Activated naive CD8-positive, alpha-beta T cell (primary cell): Measurements from ENCODE around the gene CPNE5.

Source experiments
- H3K27ac Mint-ChIP-seq: one replicate; pipeline ENCODE4 v1.8.0; 2021; ENCODE audit warnings: mixed read lengths
- H3K27me3 Mint-ChIP-seq: one replicate; pipeline ENCODE4 v1.8.0; 2021; ENCODE audit warnings: mixed read lengths
- H3K36me3 Mint-ChIP-seq: one replicate; pipeline ENCODE4 v1.8.0; 2021; ENCODE audit warnings: mixed read lengths
- H3K4me1 Mint-ChIP-seq: one replicate; pipeline ENCODE4 v1.8.0; 2021; ENCODE audit warnings: low read depth, mixed read lengths
- H3K4me3 Mint-ChIP-seq: one replicate; pipeline ENCODE4 v1.8.0; 2021; ENCODE audit warnings: mild to moderate bottlenecking, mixed read lengths
- H3K9me3 Mint-ChIP-seq: one replicate; pipeline ENCODE4 v1.8.0; 2021; ENCODE audit warnings: low read depth, mixed read lengths

The CPNE5 gene

DNA sequence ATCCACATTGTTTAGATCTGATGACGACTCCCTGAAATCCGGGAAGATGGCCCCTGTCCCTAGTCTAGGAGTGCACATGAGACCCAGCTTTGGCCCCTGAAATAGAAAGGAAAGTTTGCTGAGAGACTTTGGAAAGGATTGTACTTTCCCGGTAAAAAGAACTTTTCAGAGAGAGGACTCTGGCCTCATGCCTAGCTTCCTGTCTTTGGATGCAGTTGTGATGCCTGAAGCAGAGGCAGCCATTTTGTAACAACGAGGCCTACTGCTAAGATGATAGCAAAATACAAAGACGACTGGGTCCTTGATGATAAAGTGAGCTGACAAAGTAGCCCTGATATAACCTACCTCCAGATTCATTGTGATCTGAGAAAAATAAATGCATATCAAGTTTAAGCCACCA, 6.9 kb downstream of the CPNE5 start:
- no peak overlapping the region for H3K27ac Mint-ChIP-seq
- no peaks in the 10 kb centered on the region for H3K36me3 Mint-ChIP-seq

DNA sequence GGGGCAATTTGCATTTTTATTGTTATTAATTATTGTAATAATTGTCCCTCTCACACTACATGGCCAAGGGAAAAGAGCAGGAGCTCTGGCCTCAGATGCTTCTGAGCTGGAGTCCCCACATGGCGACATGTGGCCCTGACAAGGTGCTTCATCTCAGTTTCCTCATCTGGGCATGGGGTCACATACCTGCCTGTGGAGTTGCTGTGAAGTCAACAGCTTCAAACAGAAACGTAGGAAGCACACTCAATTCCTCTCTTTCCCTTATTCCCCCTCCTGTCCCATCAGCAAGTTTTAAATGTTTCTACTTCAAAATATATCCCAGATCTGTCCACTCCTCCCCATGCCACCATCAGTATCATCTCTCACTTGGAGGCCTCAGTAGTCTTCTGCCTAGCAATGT, 8.7 kb downstream of the CPNE5 start:
- H3K27ac Mint-ChIP-seq: no peak overlapping the region
- peaks cover 4% of the 10 kb centered on the region for H3K4me1 Mint-ChIP-seq
- no peaks in the 10 kb centered on the region for H3K9me3 Mint-ChIP-seq
- no peak overlapping the region for H3K4me3 Mint-ChIP-seq
- H3K36me3 Mint-ChIP-seq: no peaks in the 10 kb centered on the region
- no peaks in the 10 kb centered on the region for H3K27me3 Mint-ChIP-seq

More for the DNA sequence above, 6.9 kb downstream of the CPNE5 start:
- H3K27me3 Mint-ChIP-seq: peaks cover under 1% of the 10 kb centered on the region
- H3K4me3 Mint-ChIP-seq: no peak overlapping the region
- H3K9me3 Mint-ChIP-seq: no peaks in the 10 kb centered on the region
- H3K4me1 Mint-ChIP-seq: peaks cover 4% of the 10 kb centered on the region

DNA sequence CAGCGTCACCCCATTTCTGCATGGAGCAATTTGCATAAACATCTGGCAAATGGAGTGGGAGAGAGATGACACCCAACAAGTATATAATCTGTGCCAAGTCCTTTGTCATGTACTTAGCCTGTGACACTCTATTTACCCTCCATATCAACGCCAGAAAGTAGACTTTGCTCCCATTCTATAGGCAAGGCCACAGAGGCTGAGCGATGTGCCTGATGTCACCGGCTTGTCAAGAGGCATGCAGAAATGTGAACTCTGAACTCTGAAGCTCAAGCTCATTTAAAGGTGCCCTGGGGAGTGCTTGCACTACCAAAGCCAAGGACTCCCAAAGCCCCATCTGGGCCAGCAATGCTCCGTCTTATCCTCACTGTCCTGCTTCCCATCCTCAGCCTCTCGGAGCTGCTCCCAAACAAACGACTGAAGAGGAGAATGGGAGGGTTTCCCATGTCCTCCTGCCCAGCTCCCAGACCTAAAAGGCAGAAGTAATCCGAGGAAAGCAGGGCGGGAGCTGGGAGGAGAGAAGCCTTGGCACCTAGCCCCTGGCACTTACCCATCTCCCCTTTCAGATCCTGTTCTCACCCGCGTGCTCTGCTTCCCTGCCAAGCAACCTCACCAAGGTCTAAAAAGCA, 9.2 kb downstream of the CPNE5 start:
- H3K9me3 Mint-ChIP-seq: no peaks in the 10 kb centered on the region
- H3K4me3 Mint-ChIP-seq: no peak overlapping the region
- no peaks in the 10 kb centered on the region for H3K36me3 Mint-ChIP-seq

DNA sequence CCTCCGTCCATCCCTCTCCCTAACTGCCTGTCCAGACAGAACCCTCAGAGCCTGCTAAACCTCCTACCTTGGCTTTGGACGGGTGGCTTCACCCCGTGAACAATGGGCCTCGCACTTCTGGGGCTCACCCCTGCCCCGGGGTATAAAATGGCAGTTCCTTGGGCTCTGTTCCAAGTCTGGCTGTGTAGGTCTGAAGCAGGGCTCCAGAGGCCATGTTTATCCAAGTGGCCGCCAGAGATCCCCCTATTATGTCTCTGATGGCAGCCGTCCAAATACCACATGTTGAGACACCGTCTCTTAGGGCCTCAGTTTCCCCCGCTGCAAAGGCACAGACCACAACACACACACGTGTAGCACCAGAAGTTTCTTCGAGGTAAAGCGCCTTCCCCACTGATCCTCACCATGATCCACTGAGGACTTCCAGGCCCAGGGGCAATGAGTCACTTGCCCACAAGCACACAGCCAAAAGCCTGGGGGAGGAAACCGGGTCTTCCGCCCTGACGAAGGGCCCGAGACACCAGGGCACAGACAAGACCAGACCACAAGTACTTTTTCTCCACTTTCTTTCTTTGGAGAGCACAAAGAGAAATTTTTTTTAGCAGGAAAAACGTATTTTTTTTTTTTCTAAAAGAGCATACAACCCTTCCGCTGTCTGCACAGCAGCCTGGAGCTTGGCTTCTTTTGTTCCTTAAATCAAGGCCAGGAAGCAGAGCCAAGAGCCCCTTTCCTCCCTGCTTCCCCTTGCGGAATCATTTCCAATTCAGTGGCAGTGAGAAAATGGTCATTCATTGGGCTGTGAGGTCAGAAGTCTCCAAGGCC, 11.8 kb downstream of the CPNE5 start:
- H3K27ac Mint-ChIP-seq: no peak overlapping the region
- no peaks in the 10 kb centered on the region for H3K36me3 Mint-ChIP-seq
- no peaks in the 10 kb centered on the region for H3K27me3 Mint-ChIP-seq
- peaks cover 4% of the 10 kb centered on the region for H3K4me1 Mint-ChIP-seq
- H3K9me3 Mint-ChIP-seq: no peaks in the 10 kb centered on the region
- H3K4me3 Mint-ChIP-seq: no peak overlapping the region

More for the DNA sequence above, 9.2 kb downstream of the CPNE5 start:
- no peaks in the 10 kb centered on the region for H3K27me3 Mint-ChIP-seq
- peaks cover 4% of the 10 kb centered on the region for H3K4me1 Mint-ChIP-seq
- H3K27ac Mint-ChIP-seq: no peak overlapping the region

DNA sequence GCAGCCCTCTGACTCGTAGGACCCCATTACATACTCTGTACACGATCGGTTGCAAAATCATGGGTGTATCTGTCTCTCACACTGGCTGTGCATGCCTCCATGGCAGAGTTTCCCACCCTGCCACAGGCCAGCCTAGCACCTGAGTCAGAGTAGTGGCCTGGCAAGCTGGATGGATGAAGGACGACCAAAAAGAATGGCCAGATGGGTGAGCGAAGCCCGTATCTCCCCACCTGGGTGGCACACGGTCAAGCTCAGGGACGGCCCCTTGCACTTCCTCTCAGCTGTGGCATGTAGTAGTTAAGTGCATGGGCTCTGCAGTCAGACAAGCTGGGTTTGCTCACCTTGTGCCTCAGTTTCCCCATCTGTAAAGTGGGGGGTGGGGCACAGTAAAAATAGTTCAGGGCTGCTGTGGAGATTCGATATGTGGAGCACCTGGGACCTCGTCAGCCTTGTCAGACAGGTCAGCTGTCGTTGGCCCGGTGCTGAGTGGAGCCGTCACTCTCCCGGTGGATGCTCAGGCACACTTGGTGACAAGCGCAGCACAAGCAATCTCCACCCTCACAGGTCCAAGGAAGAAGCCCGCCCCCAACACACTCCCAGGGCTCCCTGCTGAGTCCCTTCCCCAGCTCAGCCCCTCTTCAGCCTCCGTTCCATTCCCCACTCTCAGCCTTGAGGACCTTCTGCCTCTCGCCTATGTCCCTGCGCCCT, 12.6 kb downstream of the CPNE5 start:
- H3K9me3 Mint-ChIP-seq: no peaks in the 10 kb centered on the region
- no peak overlapping the region for H3K4me3 Mint-ChIP-seq
- H3K27me3 Mint-ChIP-seq: no peaks in the 10 kb centered on the region
- no peaks in the 10 kb centered on the region for H3K36me3 Mint-ChIP-seq
- H3K27ac Mint-ChIP-seq: no peak overlapping the region
- peaks cover 4% of the 10 kb centered on the region for H3K4me1 Mint-ChIP-seq

DNA sequence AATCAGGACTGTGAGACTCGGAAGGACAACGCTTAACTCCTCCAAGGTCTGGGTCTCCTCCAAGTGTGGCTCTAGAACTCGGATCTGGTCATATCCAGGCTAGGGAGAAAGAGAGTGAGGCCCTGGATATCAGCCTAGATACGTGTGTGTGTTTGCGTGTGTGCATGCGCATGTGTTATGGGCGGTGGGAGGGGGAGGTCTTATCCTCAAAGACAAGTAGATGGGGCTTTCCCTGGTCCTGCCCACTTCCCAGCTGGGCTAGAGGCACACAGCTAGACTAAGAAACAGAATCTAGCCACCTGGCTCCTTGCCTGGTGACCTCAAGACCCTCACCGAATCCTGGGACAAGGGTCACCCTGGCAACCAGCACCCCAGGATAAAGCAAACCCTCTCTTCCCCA, 13.2 kb downstream of the CPNE5 start:
- Mint-ChIP-seq H3K27ac (no peak overlapping the region), H3K27me3 (no peaks in the 10 kb centered on the region), H3K36me3 (no peaks in the 10 kb centered on the region), H3K4me3 (no peak overlapping the region), H3K4me1 (peaks cover 4% of the 10 kb centered on the region), H3K9me3 (no peaks in the 10 kb centered on the region)

DNA sequence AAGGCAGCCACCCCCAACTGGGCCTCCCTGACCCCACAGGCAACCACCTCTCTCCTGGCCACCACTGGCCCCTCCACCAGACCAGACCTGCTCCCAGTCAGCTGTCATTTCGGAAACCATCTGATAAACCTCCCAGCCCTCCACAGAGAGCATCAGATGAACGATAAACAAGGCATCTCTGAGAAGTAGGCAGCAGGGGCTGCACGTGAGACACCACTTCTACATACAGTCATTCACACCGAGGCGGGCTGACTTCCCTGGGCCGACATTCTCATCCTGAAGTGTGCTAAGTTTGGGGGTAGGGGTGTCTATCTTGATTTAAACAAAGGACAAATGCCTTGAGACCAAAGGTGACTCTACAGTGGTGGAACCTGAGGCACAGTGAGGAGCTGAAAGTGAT, 13.8 kb downstream of the CPNE5 start:
- H3K4me1 Mint-ChIP-seq: peaks cover 4% of the 10 kb centered on the region
- H3K36me3 Mint-ChIP-seq: no peaks in the 10 kb centered on the region
- H3K9me3 Mint-ChIP-seq: no peaks in the 10 kb centered on the region
- H3K27ac Mint-ChIP-seq: no peak overlapping the region
- no peak overlapping the region for H3K4me3 Mint-ChIP-seq
- H3K27me3 Mint-ChIP-seq: no peaks in the 10 kb centered on the region

DNA sequence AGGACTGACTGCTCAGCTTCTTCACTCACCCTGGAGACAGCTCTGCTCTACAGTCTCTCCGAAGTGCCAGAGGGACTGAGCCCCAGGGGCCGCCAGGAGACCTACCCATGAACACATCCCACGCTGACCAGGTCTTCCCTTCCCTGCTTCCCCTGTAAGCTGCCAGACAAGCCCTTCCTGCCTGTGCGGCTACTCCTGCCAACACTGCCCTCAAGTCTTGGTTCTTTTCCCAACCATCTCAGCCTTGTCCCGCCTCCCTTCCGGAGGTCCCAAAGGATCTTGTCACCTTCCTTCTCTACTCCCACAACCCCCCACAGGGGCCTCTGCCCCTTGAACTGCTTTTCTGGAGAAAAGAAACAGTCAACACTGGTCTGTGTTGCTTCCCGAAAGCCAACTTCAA, 15.0 kb downstream of the CPNE5 start:
- Mint-ChIP-seq H3K27ac (no peak overlapping the region), H3K36me3 (no peaks in the 10 kb centered on the region), H3K27me3 (no peaks in the 10 kb centered on the region), H3K4me3 (no peak overlapping the region), H3K4me1 (peaks cover 4% of the 10 kb centered on the region), H3K9me3 (no peaks in the 10 kb centered on the region)

DNA sequence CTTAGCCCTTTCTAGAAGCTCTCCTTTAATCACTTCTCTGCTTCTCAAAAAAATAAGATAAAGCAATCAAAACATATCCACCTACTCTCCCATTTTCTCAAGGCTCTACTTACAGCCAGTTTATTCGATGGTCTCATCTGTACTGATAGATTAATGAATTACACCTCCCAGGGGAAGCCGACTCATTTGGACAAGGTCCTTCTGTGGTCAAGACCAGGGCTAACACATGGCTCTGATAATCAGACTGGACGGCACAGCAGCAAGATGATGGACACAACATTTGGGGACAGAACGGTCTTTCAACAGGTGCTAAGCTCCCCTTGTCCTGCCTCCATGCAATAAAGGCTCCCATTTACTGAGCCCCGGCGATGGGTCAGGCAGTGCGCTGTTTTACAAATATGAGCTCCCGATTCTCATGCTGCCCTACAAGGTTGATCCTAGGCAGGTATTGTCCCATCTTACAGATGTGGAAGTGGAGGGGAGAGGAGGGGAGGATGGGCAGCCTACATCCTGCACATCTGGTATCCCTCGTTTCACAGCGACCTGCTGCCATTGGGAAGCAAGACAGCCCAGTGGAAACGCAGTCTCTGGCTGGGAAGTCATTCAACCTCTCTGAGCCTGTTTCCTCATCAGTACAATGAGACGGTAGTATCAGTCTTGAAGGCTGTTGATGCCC, 15.7 kb downstream of the CPNE5 start:
- no peak overlapping the region for H3K4me3 Mint-ChIP-seq
- no peaks in the 10 kb centered on the region for H3K36me3 Mint-ChIP-seq
- H3K9me3 Mint-ChIP-seq: no peaks in the 10 kb centered on the region
- H3K27ac Mint-ChIP-seq: no peak overlapping the region
- H3K4me1 Mint-ChIP-seq: peaks cover 4% of the 10 kb centered on the region
- no peaks in the 10 kb centered on the region for H3K27me3 Mint-ChIP-seq

DNA sequence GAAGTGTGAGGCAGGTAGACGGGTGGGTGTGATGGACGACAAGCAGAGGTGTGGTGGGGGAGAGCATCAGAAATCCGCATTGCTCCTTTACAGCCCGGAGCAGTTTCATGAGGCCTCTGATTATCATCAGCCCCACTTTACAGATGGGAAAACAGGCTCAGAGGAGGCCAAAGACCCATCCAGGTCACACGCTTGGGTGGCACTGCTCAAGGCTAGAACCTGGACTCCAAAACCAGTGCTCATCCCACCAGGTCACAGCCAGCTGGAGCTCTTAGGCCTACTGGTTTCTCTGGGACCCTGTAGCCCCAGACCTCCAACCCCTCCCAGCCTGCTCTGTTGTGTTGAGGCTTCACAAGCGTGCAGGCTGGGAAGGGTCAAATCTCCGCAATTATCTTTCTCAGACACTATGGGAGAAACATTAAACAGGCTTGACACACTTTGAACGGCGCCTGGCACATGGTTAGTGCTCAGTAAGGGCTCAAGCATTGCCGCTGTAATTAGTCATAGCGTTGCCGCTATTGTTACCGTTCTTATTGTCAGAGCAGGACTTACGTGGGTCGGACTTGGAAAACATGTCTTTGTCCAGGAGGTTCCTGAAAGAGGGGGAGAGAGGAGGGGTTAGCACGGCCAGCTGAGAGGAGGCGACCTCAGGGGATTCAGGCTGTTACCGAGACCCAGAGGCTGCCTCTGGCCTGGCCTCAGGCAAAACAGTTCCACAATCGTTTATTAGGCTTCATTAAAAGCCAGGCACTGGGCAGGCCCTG, 16.6 kb downstream of the CPNE5 start:
- Mint-ChIP-seq H3K9me3 (no peaks in the 10 kb centered on the region), H3K36me3 (no peaks in the 10 kb centered on the region), H3K4me3 (no peak overlapping the region), H3K27me3 (no peaks in the 10 kb centered on the region), H3K4me1 (peaks cover 4% of the 10 kb centered on the region), H3K27ac (no peak overlapping the region)

DNA sequence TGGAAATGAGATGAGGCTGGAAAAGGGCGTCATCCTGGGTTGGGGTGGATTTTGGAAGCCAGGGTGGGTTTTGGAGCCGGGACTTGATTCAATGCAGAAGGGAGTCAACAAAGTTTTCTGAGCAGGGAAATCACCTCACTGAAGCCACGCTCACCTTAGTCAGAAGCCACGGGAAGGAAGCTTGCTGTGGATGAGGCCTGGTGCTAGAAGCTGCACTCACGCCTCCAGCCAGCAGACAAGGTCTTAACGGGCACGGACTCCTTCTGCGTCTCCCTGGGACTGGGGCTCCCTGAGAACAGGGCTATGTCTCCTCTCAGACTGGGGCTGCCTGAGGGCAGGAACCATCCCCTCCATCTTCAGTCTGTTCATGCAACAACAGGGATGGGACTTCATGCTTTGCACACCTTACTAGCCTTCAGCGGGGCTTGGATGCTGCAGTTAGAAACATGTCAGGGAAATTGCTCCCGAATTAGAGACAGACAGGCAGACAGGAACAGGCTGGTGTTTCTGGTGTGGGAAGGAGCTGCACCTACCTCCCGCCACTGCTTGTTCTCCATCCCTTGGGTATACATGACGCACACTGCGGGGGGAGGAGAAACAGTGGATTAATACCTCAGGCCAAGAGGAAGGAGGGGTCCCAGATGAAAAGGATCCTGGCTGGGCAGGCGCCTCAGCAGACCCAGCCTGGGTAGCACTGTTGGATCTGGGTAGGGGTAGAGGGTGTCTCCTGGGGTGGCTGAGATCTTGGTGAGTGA, 17.5 kb downstream of the CPNE5 start:
- no peaks in the 10 kb centered on the region for H3K27me3 Mint-ChIP-seq
- H3K27ac Mint-ChIP-seq: no peak overlapping the region
- H3K36me3 Mint-ChIP-seq: no peaks in the 10 kb centered on the region
- H3K4me1 Mint-ChIP-seq: no peaks in the 10 kb centered on the region
- H3K4me3 Mint-ChIP-seq: no peak overlapping the region
- no peaks in the 10 kb centered on the region for H3K9me3 Mint-ChIP-seq

DNA sequence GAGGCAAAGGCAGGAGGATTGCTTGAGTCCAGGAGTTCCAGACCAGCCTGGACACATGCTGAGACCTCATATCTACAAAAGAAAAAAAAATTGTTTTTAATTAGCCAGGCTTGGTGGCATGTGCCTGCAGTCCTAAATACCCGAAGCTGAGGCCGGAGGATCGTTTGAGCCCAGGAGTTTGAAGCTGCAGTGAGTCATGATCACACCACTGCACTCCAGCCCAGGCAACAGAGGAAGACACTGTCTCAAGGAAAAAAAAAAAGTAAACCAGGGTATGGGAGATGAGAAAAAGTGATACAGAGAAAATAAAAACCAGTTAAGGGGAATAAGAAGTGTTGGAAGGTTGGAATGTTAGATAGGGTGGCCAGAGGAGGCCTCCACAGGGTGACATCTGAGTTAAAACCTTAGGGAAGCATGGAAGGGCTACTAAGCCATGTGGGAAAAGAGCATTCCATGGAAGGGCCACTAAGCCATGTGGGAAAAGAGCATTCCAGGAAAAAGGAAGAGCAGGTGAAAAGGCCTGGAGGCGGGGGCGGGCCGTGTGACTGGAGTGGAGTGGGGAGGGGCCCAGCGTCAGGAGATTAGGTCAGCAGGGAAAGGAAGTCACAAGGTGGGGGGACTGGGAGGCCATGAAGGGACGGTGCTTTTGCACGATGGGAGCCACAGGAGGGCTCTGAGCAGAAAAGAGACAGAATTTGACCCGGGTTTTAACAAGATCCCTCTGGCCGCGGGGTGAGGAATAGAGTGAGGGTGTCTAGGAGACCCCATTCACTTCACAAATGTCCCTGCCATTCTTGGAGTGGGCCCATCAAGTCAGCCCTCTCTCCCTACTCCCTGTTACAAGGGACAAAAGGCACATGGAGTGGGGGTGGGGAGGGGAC, 18.3 kb downstream of the CPNE5 start:
- Mint-ChIP-seq H3K27me3 (no peaks in the 10 kb centered on the region), H3K9me3 (no peaks in the 10 kb centered on the region), H3K4me3 (no peak overlapping the region), H3K27ac (no peak overlapping the region), H3K4me1 (no peaks in the 10 kb centered on the region), H3K36me3 (no peaks in the 10 kb centered on the region)

DNA sequence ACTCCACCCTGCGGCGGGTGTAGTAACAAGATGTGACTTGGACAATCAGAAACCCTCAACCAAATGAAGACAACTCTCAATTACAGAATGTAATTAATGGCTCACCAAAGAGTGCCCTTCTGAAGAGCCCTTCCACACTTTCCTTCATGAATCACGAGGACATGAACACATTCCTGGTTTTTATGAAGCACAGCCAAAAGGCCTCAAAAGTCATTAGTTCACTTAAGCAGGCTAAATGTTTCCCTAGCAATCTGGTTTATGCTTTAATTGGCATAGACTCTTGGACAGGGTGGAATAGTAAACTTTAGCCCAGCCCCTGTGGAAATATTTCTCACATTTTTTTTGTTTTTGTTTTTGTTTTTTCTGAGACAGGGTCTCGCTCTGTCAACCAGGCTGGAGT, 20.5 kb downstream of the CPNE5 start:
- Mint-ChIP-seq H3K36me3 (no peaks in the 10 kb centered on the region), H3K4me3 (no peak overlapping the region), H3K27ac (no peak overlapping the region), H3K9me3 (no peaks in the 10 kb centered on the region), H3K4me1 (no peaks in the 10 kb centered on the region), H3K27me3 (no peaks in the 10 kb centered on the region)
